Left forelimb (tissue), 1 donor: ENCODE measurements around the gene HGFAC.
"Not testable (repeated sequence)": the region's sequence is repeated elsewhere in the genome, so short reads cannot be mapped to it uniquely, and the experiment has no call there.

ENCODE experiments used
- DNase-seq: peaks from one replicate; pipeline ENCODE4 v3.0.0-alpha.2; 2018; ENCODE audit warnings: low spot score

Gene HGFAC

DNA sequence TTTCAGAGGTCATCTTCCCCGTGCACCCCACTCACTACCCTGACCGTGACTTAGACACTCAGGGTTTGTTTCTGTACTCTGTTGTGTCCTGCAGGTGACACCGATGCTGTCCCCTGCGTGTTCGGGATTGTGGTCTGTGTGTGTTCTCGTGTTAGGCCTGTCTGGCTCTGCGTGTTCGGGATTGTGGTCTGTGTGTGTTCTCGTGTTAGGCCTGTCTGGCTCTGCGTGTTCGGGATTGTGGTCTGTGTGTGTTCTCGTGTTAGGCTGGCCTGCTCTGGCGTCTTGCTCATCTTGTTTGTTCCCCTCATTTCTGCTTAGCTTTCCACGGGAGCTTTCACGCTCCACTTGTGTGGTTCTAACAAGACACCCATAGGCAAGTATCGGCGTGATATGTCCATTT, 30.6 kb upstream of the HGFAC start:
- not testable (repeated sequence) for DNase-seq

DNA sequence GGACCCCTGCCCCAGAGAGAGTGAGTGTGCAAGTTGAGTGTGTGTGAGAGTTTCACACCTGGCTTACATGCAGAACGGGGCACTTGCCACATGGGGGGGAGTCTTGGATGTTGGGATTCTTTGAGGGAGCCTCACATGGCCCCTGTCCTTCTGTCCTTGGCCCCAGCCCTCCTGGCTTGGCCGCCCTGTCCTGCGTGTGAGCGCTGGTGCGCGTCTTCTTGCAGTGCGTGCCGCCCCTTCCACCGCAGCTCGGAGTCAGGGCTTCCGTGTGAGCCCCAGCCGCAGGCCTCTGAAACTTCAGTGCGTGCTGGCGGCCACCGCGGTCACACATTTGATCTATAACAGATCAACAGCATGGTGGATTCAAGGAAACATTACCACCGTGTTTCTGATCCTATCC, 30.1 kb upstream of the HGFAC start:
- no peak for DNase-seq

DNA sequence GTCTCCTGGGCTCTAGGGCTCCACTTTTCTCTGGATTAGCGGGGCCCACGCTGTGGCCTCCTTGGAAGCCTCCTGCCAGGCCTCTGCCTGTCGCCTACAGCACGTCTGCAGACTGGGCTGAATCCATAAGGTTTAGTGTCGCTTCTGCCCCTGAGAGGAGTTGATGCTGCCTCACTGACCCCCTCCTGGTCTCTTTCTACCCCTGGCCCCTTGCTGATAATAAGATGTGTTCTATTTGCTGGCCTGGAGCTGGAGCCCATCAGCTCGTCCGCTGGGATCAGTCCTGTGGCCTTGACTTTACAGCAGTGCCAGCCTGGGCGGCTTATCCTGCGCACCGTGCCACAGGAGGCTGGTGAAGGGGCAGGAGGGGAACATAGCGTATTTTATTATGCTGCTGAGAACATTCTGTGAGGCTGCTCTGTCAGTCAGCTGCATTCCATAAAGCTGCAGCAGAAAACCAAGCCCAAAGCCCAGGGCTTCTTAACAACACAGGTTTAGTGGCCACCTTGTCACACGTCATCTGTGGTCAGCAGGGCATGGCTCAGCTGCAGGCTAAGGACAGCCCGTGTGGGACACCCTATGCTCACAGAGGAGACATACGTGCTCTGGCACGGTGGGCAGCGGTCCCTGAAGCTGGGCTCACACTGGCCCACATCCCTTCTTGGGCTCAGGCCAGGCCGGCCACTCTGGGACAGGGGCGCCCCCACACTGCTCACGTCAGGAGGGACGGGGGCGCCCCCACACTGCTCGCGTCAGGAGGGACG, 29.3 kb upstream of the HGFAC start:
- DNase-seq: no peak

DNA sequence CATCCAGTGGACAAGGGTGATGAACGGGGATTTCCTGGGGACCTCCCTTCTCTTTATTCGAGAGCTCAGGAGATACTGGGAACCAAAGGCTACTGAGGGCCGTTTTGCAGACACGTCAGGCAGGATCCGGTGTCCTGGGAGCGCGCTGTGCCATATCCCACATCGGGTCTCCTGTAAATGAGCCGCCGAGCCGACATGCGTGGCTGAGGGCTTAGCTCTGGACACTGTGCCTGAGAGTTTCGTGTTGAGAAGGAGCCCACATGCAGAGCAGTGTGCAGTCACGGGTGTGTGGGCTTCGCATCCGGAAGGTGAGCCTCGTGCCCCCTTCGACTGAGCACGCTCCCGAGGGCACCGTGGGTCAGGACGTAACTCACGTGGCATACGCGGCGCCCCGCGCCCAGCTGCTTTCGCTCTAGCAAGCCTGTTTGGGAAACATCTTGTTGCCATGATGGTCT, 28.5 kb upstream of the HGFAC start:
- no peak for DNase-seq

DNA sequence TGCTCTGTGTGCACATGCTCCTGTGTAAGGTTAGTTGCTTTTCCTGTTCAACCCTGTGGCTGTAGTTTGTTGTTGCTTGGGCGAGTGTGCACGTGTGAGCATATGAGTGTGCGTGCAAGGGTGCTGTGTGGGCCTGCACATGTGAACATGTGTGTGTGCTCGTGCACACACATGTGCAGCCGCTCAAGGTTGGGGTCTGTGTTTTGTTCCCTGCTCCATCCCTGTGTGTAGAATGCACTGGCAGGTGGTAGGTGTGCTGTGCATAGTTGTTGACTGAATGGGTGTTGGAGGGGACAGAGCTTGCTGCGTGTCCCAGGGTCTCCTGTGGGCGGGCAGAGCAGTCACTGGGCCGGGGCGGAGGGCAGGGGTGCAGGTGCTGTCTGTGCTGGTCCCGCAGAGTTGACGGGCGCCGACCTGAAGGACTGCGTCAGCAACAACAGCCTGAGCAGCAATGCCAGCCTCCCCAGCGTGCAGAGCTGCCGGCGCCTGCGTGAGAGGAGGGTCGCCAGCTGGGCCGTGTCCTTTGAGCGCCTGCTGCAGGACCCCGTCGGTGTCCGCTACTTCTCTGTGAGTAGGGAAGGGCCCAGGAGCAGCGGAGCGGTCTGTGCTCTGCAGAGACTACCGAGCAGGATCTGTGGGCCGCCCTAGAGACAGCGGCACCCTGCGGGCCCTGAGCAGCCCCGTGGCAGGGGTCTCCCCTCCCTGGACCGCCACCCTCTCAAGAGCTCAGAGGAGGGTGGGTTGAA, 27.9 kb upstream of the HGFAC start:
- no peak for DNase-seq

DNA sequence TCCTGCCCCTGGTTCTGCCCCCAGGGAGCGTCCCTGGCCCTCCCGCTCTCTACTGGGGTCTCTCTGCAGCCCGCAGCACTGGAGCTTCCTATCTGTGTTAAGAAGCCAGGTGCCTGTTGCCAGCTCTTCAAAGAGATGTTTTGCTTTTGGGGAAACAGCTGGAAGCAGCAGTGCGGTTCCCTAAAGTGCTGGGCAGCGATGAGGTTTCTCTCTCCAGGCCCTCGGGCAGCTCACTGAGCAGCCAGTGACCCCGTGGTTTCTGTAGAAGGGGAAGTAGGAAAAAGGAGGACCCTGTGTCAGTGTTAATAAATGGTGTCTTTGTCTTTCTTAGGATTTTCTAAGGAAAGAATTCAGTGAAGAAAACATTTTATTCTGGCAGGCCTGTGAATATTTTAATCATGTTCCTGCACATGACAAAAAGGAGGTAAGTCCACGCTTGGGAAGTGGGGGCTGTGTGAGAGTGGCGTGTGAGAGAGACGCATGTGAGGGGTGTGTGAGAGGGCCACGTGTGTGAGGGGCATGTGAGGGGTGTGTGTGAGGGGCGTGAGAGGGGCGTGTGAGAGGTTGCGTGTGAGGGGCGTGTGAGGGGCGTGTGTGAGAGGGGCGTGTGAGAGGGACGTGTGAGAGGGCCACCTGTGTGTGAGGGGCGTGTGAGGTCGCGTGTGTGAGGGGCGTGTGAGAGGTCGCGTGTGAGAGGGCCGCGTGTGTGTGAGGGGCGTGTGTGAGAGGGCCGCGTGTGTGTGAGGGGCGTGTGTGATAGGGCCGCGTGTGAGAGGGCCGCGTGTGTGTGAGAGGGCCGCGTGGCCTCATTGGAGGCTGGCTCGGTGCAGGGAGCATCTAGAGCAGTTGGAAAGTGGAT, 27.1 kb upstream of the HGFAC start:
- no peak for DNase-seq

DNA sequence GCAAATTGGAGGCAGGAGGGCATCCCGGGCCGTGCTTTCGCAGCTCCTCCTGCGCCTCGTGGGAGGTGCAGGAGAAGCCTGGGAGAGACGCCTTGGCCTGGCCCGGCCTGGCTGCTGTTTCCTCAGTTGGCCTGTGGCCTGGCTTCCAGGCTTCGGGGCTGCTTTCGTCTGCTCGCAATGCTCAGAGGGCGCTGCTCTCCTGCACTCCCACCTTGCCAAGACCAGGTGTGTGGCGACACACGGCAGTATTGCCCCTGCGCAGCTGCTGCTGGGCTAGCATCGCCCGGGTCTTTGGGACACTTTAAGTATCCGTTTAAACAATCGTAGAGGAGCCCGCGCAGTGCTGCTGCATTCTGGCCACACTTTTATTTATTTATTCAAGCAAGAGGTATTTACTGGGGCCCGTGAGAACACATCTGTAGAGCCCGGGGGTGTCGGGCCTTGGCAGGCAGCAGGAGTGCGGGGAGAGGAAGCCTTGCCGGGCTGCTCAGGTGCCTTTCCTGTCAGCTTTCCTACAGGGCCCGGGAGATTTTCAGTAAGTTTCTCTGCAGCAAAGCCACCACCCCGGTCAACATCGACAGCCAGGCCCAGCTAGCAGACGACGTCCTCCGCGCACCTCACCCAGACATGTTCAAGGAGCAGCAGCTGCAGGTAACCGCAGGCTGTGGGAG, 26.2 kb upstream of the HGFAC start:
- no peak for DNase-seq

DNA sequence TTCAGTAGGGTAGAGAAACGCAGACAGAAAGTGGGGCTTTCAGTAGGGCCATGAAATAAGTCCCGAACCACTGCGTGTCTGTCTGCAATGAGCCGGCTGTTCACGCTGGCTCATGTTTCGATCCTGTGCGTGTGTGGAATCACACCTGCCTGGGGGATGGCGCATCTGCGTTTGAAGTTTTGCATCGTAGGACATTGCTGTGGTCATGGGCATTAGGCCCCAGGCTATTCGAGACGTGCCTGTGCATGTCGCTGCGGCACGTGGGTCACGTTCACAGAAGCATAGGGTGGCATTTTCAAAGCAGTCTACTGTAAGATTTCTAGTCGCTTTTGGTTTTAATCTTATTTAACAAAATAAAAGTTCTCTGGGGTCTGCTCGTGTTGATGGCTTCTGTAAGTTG, 25.5 kb upstream of the HGFAC start:
- DNase-seq: no peak

DNA sequence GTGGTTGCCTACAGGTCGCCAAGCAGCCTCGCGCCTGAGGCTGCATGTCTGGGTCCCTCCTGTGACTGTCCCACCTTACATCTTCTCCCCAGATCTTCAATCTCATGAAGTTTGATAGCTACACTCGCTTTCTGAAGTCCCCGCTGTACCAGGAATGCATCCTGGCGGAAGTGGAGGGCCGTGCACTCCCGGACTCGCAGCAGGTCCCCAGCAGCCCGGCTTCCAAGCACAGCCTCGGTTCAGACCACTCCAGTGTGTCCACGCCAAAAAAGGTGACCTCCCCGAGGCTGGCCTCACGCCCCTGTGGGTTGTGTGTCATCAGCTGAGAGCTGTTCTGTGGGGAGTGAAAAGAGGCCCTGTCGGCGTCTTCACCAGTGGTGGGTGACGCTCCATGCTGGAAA, 24.9 kb upstream of the HGFAC start:
- DNase-seq: no peak

DNA sequence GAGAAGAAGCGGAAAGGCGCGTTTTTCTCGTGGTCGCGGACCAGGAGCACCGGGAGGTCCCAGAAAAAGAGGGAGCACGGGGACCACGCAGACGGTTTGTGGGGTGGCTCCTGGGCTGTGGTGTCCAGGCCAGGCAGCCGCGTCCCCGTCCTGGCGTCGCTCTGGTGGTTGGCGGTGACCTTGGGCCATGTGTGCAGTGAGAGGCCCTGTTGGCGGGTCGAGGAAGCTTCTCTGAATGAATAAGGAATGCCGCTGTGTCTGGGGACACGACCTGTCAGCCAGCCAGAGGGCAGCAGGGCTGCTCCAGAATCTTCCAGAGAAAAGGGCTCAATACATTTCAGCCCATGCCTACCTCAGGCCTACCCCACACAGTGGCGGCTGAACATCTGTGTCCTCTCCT, 24.3 kb upstream of the HGFAC start:
- no peak for DNase-seq

DNA sequence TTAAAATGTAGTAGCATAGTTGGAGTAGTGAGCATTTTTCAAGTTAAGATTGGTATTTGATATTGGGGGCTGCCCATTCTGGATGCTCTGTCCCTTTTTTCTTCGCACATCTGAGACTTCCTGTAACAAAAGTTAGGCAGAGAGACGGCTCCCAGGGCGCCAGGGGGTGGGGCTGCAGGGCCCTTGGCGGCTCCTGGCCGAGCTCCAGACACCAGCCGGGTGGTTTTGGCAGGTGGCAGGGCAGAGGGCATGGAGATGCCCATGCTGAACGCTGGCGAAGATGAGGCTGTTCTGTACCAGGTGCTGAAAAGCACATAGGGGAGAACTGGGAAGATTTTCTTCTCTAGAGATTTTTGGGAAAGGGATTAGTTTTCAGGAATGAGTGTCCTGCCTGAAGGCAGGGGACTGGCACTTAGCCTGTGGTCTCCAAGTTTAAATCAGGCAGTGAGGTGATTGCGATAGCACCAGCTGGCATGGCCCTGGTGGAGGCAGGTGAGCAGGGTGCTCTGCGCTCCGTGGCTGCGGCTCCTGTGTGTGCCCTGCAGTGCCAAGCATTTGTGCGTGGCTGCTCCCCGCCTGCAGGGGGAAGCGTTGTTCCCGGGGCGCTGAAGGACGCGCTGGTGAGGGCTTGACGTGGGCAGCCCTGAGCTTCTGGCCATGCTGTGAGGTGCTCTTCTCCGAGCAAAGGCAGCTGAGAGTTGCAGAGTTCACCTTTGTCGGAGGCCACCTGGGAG, 23.6 kb upstream of the HGFAC start:
- DNase-seq: no peak

DNA sequence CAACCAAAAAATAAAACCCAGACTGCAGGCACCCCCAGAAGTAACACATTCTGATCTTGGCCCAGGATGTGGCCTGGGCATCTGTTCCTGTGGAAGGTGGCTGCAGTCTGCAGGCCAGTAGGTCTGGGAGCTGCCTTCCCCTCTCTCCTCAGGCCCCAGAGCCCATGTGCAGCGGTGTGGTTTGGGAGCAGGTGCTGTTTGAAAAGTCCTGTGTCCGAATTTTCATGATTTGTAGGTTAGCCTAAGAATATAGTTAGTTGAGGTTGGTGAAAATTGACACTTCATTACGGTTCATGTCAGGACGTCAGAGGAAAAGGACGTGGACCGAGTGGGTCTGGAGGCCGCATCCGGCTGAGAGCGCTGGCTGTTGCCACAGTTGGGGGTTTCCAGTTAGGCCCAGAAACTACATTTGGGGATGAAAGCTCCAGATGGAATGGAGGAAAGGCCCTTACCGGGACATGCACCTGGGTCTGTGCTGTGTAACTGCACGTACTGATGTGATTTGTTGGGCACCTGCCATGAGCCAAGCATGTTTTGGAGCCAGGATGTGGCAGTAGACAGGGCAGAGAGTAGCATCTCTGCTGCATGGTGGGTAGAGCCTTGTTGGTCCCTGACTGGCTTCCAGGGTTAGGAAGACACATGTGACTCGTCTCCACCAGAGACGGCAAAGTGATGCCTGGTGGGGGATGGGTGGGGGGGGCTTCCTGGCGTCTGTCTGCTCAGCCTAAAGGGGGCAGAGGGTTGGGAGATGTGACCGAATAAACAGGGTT, 21.7 kb upstream of the HGFAC start:
- DNase-seq: no peak

DNA sequence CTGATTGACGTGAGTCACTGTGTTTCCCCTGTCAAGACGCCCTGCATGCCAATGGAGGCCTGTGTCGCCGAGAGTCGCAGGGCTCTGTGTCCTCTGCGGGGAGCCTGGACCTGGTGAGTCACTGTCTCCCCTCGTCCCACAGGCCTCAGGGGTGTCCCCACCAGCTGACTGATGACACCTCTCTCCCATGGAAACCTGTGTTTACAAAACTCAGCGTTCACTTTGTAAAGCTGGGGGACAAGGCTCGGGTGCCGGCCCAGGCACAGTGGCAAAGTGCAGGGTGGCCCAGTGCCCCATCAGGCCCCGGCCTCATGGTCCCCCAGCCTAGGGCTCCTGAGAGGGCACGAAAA, 21.2 kb upstream of the HGFAC start:
- no peak for DNase-seq

DNA sequence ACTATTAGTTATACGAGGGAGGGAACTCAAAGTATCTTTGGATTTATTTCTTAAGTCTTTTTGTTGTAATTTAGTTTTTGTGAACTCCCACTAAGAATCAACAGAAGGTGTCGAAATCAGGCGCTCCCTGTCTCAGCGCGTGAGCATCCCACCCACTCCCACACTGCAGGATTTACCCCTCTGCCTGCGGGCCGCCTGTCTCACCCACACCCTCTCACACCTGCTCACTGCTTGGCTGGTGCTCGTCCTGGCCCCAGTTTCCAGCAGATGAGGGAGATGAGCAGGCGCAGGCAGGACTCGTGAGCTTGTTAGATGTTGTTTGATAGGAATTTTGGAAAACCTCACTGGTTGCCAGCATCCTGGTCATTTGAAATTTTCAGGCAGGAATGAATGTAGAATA, 20.8 kb upstream of the HGFAC start:
- no peak for DNase-seq

DNA sequence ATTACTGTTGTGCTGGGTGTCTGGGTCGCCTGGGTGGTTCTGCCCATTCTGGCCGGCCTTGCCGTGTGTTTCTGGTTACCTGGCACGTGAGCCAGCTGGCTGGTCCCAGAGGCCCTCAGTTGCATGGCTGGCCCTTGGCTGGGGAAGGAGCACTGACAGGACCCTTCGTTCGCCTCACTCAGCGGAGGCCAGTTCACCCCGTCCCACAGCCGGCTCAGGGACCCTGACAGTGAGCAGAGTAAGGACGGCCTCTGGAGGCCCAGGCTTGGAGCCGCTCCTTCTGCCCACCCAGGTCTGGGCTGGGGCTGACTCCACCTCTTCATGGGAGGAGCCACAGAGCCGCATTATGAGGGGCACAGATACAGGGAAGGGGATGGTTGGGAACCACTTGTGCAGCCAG, 20.3 kb upstream of the HGFAC start:
- no peak for DNase-seq

DNA sequence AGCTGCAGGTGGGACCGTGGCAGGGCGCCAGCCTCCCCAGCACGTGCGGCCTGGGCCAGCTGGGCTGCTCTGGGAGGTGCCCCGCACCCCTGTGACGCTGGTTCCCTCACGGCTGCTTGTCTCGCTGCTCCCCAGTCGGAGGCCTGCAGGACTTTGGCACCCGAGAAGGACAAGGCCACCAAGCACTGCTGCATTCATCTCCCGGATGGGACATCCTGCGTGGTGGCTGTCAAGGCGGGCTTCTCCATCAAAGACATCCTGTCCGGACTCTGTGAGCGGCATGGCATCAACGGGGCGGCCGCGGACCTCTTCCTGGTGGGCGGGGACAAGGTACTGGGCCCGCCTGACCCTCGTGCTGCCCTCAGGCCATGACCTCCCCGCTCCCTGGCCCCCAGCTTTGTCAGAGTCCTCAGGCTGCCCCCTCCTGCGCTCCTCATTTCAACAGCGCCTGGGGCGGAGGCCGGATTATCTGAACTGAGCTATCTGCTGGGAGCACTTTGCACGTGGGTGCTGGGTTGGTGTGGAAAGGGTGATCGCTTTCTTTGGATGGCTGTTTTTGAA, 19.4 kb upstream of the HGFAC start:
- no peak for DNase-seq

DNA sequence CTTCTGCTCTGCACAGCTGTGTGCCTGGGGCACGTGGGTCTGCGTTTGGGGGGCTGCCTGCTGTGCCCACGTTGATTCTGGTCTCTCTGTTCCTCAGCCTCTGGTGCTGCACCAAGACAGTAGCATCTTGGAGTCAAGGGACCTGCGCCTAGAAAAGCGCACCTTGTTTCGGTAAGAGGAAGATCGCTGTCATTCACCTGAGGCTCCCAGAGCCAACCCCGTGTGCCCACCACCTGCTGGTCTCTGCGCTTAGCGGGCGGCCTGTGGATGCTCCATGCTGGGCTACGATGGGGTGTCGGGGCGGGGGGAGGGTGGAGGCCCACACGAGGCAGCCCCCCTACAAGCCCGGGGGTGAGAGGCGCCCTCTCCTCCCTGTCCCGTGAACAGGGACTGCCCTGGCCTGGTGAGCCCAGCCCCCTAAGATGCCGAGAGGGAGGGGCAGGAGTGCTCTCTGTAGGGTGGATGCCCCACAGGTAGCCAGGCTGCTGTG, 18.9 kb upstream of the HGFAC start:
- no peak for DNase-seq

DNA sequence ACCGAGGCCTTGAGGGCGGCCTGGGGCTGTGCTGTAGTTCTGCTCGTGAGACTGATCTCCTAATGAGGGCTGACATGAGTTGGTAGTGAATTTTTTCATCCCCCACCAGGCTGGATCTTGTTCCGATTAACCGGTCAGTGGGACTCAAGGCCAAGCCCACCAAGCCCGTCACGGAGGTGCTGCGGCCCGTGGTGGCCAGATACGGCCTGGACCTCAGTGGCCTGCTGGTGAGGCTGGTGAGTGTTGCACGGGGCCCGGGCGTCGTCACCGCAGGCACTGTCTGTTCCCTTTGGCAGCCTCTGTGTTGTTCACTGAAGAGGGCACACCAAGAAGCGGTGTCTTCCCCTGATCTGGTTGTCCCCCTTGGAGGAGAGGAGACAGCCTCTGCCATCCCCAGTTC, 18.4 kb upstream of the HGFAC start:
- DNase-seq: no peak

DNA sequence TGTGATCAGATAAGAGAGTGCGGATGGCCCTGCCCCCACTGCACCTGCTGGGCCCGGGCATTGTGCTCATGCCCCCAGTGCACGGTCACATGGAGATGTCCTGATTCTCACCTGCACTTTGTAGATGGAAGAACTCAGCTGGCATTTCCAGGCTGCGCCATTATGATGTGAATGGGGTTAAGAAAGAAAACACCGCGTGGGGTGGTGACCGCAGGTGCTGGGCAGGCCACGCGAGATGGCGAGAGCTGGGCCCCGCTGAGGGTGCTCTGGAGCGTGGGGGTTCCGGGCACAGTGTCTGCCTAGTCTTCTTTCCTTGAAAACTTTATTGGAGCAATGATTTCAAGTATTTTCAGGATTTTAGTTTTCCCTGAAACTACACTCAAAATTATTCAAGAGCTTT, 17.8 kb upstream of the HGFAC start:
- no peak for DNase-seq

DNA sequence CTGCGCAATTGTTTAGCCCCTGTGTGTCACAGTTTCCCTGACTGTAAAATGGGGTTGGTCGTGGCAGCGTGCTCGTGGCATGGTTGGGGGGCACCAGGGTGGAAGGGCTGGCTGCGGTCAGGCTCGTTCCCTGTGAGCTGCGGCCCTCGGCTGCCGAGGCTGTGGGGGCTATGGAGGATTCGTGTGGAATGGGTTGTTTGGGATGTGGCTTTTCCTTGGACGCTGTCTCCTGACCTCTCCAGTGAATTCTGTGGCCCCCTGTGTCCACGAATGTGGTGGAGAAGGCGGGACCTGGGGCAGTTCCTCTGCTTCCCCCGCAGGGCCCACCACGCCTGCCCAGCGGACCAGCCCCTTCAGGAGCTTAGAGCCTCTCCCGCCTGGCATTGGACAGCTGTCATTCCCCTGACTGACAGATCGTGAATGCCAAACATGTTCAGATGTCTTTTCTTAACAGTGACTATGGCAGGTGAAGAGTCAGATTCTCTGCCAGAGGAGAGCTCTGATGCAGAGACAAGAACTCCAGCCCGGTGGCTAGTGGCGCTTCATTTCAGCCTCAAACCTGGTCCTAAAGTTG, 17.2 kb upstream of the HGFAC start:
- no peak for DNase-seq
